ENCODE results near the gene MYCBPAP.

Gene MYCBPAP

GRCh38 chr17:50544516-50544915 lies 36.3 kb downstream of the MYCBPAP start:
- no peak overlapping the region for H3K4me3 ChIP-seq (ENCODE audit: low read length)
- H3K27me3 ChIP-seq (ENCODE audit: control insufficient read depth, insufficient read depth, low read length) = peaks cover 11% of the 10 kb centered on the region
- H3K4me1 ChIP-seq (ENCODE audit: control insufficient read depth, low read depth, low read length) = peaks cover 20% of the 10 kb centered on the region
- no peak overlapping the region for H3K9ac ChIP-seq (ENCODE audit: low read length)
- H3K36me3 ChIP-seq (ENCODE audit: control insufficient read depth, low read depth, low read length) = no peaks in the 10 kb centered on the region
- no peak overlapping the region for H3K27ac ChIP-seq (ENCODE audit: low read length)
- H3K9me3 ChIP-seq (ENCODE audit: control insufficient read depth, low read depth, low read length) = no peaks in the 10 kb centered on the region

GRCh38 chr17:50545311-50545710 lies 37.1 kb downstream of the MYCBPAP start:
- H3K9me3 ChIP-seq (ENCODE audit: control insufficient read depth, low read depth, low read length) = no peaks in the 10 kb centered on the region
- no peak overlapping the region for H3K27ac ChIP-seq (ENCODE audit: low read length)
- peaks cover 20% of the 10 kb centered on the region for H3K4me1 ChIP-seq (ENCODE audit: control insufficient read depth, low read depth, low read length)
- no peak overlapping the region for H3K9ac ChIP-seq (ENCODE audit: low read length)
- H3K27me3 ChIP-seq (ENCODE audit: control insufficient read depth, insufficient read depth, low read length) = peaks cover 11% of the 10 kb centered on the region
- H3K36me3 ChIP-seq (ENCODE audit: control insufficient read depth, low read depth, low read length) = no peaks in the 10 kb centered on the region
- no peak overlapping the region for H3K4me3 ChIP-seq (ENCODE audit: low read length)

GRCh38 chr17:50546701-50547034 lies 38.4 kb downstream of the MYCBPAP start:
- Histone ChIP-seq H3K27ac (ENCODE audit: low read length) (no peak overlapping the region), H3K4me3 (ENCODE audit: low read length) (no peak overlapping the region), H3K9me3 (ENCODE audit: control insufficient read depth, low read depth, low read length) (no peaks in the 10 kb centered on the region), H3K36me3 (ENCODE audit: control insufficient read depth, low read depth, low read length) (no peaks in the 10 kb centered on the region), H3K4me1 (ENCODE audit: control insufficient read depth, low read depth, low read length) (peaks cover 13% of the 10 kb centered on the region), H3K9ac (ENCODE audit: low read length) (no peak overlapping the region), H3K27me3 (ENCODE audit: control insufficient read depth, insufficient read depth, low read length) (peaks cover under 1% of the 10 kb centered on the region)

- peak within 1 kb of the TSS; percentile 56 for H3K4me3 ChIP-seq (ENCODE audit: low read length)
- H3K9ac ChIP-seq (ENCODE audit: low read length) = peak within 1 kb of the TSS; percentile 58
- no peaks in the 10 kb centered on the region for H3K9me3 ChIP-seq (ENCODE audit: control insufficient read depth, low read depth, low read length)
- H3K27ac ChIP-seq (ENCODE audit: low read length) = no peak within 1 kb of the TSS
- H3K36me3 ChIP-seq (ENCODE audit: control insufficient read depth, low read depth, low read length) = no peaks in the 10 kb centered on the region
- H3K27me3 ChIP-seq (ENCODE audit: control insufficient read depth, insufficient read depth, low read length) = no peaks in the 10 kb centered on the region
- H3K4me1 ChIP-seq (ENCODE audit: control insufficient read depth, low read depth, low read length) = peaks cover 13% of the 10 kb centered on the region
Observed at GRCh38 chr17:50547035-50547735, 38.9 kb downstream of the MYCBPAP start, which contains the start of gene SPATA20. Gene SPATA20 (plus strand): TSS chr17:50547174. CDS start chr17:50547209, 35 bp downstream.

- H3K36me3 ChIP-seq (ENCODE audit: control insufficient read depth, low read depth, low read length) = no peaks in the 10 kb centered on the region
- H3K9me3 ChIP-seq (ENCODE audit: control insufficient read depth, low read depth, low read length) = no peaks in the 10 kb centered on the region
- H3K27me3 ChIP-seq (ENCODE audit: control insufficient read depth, insufficient read depth, low read length) = no peaks in the 10 kb centered on the region
- peaks cover 8% of the 10 kb centered on the region for H3K4me1 ChIP-seq (ENCODE audit: control insufficient read depth, low read depth, low read length)
- H3K9ac ChIP-seq (ENCODE audit: low read length) = peak overlapping the region; percentile 58
- no peak overlapping the region for H3K27ac ChIP-seq (ENCODE audit: low read length)
- H3K4me3 ChIP-seq (ENCODE audit: low read length) = peak overlapping the region; percentile 56
Observed at GRCh38 chr17:50547736-50548083, 39.5 kb downstream of the MYCBPAP start.

GRCh38 chr17:50548831-50549230 lies 40.6 kb downstream of the MYCBPAP start:
- Histone ChIP-seq H3K4me3 (ENCODE audit: low read length) (no peak overlapping the region), H3K9ac (ENCODE audit: low read length) (no peak overlapping the region), H3K4me1 (ENCODE audit: control insufficient read depth, low read depth, low read length) (peaks cover 5% of the 10 kb centered on the region), H3K27me3 (ENCODE audit: control insufficient read depth, insufficient read depth, low read length) (no peaks in the 10 kb centered on the region), H3K36me3 (ENCODE audit: control insufficient read depth, low read depth, low read length) (no peaks in the 10 kb centered on the region), H3K9me3 (ENCODE audit: control insufficient read depth, low read depth, low read length) (no peaks in the 10 kb centered on the region), H3K27ac (ENCODE audit: low read length) (no peak overlapping the region)

- no peaks in the 10 kb centered on the region for H3K27me3 ChIP-seq (ENCODE audit: control insufficient read depth, insufficient read depth, low read length)
- no peak overlapping the region for H3K27ac ChIP-seq (ENCODE audit: low read length)
- H3K4me1 ChIP-seq (ENCODE audit: control insufficient read depth, low read depth, low read length) = peaks cover 5% of the 10 kb centered on the region
- H3K4me3 ChIP-seq (ENCODE audit: low read length) = no peak overlapping the region
- H3K36me3 ChIP-seq (ENCODE audit: control insufficient read depth, low read depth, low read length) = no peaks in the 10 kb centered on the region
- H3K9me3 ChIP-seq (ENCODE audit: control insufficient read depth, low read depth, low read length) = no peaks in the 10 kb centered on the region
- H3K9ac ChIP-seq (ENCODE audit: low read length) = no peak overlapping the region
Observed at GRCh38 chr17:50549256-50549941, 41.2 kb downstream of the MYCBPAP start.

GRCh38 chr17:50549969-50550368 lies 41.7 kb downstream of the MYCBPAP start:
- Histone ChIP-seq H3K27me3 (ENCODE audit: control insufficient read depth, insufficient read depth, low read length) (no peaks in the 10 kb centered on the region), H3K4me1 (ENCODE audit: control insufficient read depth, low read depth, low read length) (peaks cover 5% of the 10 kb centered on the region), H3K9me3 (ENCODE audit: control insufficient read depth, low read depth, low read length) (no peaks in the 10 kb centered on the region), H3K36me3 (ENCODE audit: control insufficient read depth, low read depth, low read length) (no peaks in the 10 kb centered on the region), H3K4me3 (ENCODE audit: low read length) (no peak overlapping the region), H3K27ac (ENCODE audit: low read length) (no peak overlapping the region), H3K9ac (ENCODE audit: low read length) (no peak overlapping the region)

- Histone ChIP-seq H3K27ac (ENCODE audit: low read length) (no peak overlapping the region), H3K9me3 (ENCODE audit: control insufficient read depth, low read depth, low read length) (no peaks in the 10 kb centered on the region), H3K4me1 (ENCODE audit: control insufficient read depth, low read depth, low read length) (peaks cover 5% of the 10 kb centered on the region), H3K4me3 (ENCODE audit: low read length) (no peak overlapping the region), H3K36me3 (ENCODE audit: control insufficient read depth, low read depth, low read length) (no peaks in the 10 kb centered on the region), H3K27me3 (ENCODE audit: control insufficient read depth, insufficient read depth, low read length) (no peaks in the 10 kb centered on the region), H3K9ac (ENCODE audit: low read length) (no peak overlapping the region)
Observed at GRCh38 chr17:50550661-50551432, 42.6 kb downstream of the MYCBPAP start.

- Histone ChIP-seq H3K36me3 (ENCODE audit: control insufficient read depth, low read depth, low read length) (no peaks in the 10 kb centered on the region), H3K27me3 (ENCODE audit: control insufficient read depth, insufficient read depth, low read length) (no peaks in the 10 kb centered on the region), H3K9ac (ENCODE audit: low read length) (no peak overlapping the region), H3K9me3 (ENCODE audit: control insufficient read depth, low read depth, low read length) (no peaks in the 10 kb centered on the region), H3K4me3 (ENCODE audit: low read length) (no peak overlapping the region), H3K27ac (ENCODE audit: low read length) (no peak overlapping the region), H3K4me1 (ENCODE audit: control insufficient read depth, low read depth, low read length) (peaks cover 5% of the 10 kb centered on the region)
Observed at GRCh38 chr17:50551433-50551815, 43.2 kb downstream of the MYCBPAP start.

- Histone ChIP-seq H3K4me3 (ENCODE audit: low read length) (no peak overlapping the region), H3K4me1 (ENCODE audit: control insufficient read depth, low read depth, low read length) (peaks cover 5% of the 10 kb centered on the region), H3K9ac (ENCODE audit: low read length) (no peak overlapping the region), H3K27me3 (ENCODE audit: control insufficient read depth, insufficient read depth, low read length) (peaks cover 2% of the 10 kb centered on the region), H3K9me3 (ENCODE audit: control insufficient read depth, low read depth, low read length) (no peaks in the 10 kb centered on the region), H3K36me3 (ENCODE audit: control insufficient read depth, low read depth, low read length) (no peaks in the 10 kb centered on the region), H3K27ac (ENCODE audit: low read length) (no peak overlapping the region)
Observed at GRCh38 chr17:50551884-50552283, 43.6 kb downstream of the MYCBPAP start.
